ENCODE results near the gene PGLYRP2. TPM values are rescaled to one million over a fixed set of nuclear protein-coding genes. Genes with fewer than 3 reads are reported as not detected.
"Not testable (repeated sequence)": the region's sequence is repeated elsewhere in the genome, so short reads cannot be mapped to it uniquely, and the experiment has no call there.

PGLYRP2 gene
- total RNA-seq, 1 donor from 2014 or later = 1.1 TPM

DNA sequence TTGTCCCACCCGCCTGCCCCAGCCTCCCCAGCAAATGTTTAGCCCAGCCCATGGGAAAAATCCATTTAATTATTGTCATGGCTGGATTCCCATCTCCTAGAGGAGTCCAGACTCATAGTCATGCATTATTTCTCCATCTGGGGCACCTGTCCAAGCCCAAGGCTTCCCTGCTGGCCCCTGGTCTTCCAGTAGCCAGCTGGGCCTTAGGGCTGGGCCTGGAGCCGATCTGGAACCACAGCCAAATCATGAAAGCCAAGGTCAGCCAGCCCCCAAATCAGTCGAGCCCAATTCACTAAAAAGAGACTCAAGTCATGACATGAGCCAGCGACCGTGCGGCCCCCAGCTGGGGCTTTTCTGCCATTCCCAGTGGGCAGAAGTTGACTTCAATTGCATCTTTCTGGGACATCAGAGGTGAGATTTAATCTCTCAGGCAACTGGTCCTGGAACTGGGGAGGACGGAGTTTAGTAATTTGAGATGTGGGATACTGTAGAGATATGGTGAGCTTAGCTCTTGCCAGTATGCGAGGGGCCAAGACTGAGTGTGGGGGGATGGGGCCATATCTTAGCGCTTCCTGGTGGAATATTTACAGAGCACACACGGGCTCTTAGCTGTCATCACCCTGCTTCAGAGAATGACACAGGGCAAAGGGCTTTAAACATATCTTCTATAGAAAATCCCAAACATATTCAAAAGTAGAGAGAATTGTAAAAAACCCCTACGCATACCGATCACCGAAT is 9.4 kb upstream of the PGLYRP2 start:
- no peak for DNase-seq

GRCh38 chr19:15487038-15487437 is 7.7 kb upstream of the PGLYRP2 start:
- DNase-seq = no peak

DNA sequence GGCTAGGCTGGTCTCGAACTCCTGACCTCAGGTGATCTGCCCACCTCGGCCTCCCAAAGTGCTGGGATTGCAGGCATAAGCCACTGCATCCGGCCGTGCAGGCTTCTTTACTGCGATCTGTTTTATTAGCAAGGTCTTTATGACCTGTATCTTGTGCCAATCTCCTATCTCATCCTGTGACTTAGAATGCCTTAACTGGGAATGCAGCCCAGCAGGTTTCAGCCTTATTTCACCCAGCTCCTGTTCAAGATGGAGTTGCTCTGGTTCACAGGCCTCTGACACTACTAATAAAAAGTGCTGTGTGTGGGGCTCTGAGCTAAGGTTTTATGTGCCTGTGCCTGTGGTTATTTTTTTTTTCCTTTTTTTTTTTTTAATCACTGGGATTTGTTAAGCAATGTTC is 6.5 kb upstream of the PGLYRP2 start:
- DNase-seq = not testable (repeated sequence)

- DNase-seq = not testable (repeated sequence)
These were observed 1.7 kb upstream of the PGLYRP2 start for GRCh38 chr19:15480996-15481395.

DNA sequence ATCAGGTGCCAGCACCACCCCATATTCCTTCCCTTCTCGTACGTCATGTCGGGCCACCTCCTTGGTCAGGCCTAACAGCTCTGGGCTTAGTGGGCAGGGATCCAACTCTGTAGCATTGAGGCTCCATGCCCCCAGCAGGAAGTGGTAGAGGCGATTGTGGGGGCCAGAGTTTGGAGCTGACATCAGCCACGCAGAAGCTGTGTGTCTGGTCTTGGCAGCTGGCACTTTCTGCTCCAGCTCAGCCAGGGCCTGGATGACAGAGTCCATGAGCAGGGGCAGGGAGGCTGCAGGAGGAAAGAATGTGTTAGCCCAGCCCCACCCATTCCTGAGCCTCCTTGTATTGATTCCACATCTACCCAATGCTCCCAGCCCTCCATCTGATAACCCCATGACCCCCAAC is 3.0 kb downstream of the PGLYRP2 start:
- no peak for DNase-seq

- no peak for DNase-seq
These were observed 3.7 kb downstream of the PGLYRP2 start for GRCh38 chr19:15475611-15476010.

DNA sequence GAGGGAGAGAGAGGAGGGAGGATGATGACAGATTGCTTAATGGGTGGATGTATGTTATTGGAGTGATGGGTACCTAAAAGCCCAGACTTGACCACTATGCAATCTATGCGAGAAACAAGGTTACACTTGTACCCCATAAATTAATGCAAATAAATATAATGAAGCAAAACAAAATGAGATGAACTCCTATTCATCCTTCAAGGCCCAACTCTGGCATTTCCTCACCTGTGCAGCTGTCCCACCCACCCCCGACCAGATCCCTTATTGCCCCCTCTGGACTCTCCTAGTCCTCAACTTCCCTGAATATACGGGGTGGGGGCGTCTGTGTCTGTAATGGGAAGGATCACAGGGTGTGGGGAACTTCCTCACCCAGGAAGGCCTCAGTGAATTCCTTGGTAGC is 4.1 kb downstream of the PGLYRP2 start:
- no peak for DNase-seq

- DNase-seq = not testable (repeated sequence)
These were observed 5.5 kb downstream of the PGLYRP2 start for GRCh38 chr19:15473821-15474220.

DNA sequence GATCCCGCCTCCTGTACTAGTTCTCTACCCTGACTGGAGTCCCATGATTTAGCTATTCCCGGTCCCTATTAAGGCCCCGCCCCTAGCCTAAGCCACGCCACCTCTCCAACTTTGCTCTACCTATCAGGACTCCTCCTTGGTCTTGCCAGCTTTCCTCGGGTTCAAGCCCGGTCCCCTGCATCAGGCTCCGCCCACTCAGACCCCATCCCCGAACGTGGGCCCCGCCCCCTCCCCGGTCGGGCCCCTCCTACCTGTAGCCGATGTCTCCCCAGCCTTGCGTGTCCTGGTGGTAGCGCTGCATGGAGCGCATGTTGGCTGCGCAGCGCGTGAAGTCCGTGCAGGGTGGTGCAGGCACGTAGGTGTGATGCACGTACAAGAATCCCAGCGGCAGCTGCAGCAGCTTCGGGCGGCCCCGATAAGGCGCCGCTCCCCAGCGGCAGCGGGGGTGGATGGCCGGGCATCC is 7.6 kb downstream of the PGLYRP2 start:
- DNase-seq = no peak

DNA sequence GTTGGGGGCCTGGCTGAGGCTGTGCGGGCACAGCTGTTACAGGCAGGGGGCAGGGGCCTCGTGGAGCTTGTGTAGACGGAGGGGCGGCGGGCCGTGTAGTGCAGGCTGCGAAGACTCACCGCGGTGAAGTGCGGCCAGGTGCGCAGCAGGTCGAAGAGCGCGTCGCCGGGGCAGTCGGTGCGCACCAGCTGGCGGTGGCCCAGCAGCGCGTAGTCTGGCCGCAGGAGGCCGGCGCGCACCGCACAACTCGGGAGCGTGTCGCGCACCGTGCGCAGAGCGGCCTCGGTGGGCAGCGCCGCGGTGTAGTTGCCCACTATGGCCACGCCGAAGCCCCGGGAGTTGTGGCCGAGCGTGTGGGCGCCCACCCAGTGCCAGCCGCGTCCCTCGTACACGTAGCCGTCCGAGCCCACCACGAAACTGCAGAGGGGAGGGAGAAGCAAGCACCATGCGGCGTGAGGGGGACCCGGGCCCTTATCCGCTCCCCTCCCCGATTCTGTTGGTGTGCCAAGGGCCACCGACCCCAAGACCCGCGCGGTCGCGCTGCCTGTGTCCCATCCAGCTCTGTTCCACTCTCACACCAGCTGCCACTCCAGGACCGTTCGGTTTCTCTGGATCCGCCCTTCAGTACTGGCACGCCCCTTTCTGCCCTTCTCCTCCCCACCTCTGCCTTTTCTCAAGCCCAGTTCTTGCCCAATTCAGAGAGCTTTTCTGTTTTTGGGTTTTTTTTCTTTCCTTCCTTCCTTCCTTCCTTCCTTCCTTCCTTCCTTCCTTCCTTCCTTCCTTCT is 9.6 kb downstream of the PGLYRP2 start:
- DNase-seq = no peak

- no peak for DNase-seq
These were observed 10.4 kb downstream of the PGLYRP2 start for GRCh38 chr19:15468675-15469512.

- DNase-seq = no peak
These were observed 11.5 kb downstream of the PGLYRP2 start for GRCh38 chr19:15467734-15468214.

GRCh38 chr19:15466851-15467733 is 12.2 kb downstream of the PGLYRP2 start:
- DNase-seq = no peak

- DNase-seq = no peak
These were observed 14.6 kb downstream of the PGLYRP2 start, which contains the start of gene RASAL3 for GRCh38 chr19:15464394-15465385. RASAL3 (minus strand) TSS chr19:15464544; CDS start chr19:15464358, 186 bp downstream.

GRCh38 chr19:15463861-15464371 is 15.4 kb downstream of the PGLYRP2 start:
- no peak for DNase-seq

DNA sequence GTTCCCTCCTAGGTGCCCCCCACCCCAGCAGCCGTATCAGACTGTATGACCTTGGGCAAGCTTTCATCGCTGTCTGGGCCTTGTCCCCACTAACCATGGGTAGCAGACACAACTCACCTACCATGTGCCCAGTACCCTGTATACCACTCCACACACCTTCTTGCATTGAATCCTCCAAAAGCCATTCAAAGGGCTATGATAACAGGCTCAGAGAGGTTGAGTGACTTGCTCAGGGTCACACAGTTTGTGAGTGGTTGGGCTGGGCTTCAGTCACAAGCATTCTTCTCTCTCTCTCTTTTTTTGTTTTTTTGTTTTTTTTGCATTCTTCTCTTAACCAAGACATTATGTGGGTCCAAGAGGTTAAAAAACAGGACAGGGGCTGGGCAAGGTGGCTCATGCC is 17.6 kb downstream of the PGLYRP2 start:
- no peak for DNase-seq

DNA sequence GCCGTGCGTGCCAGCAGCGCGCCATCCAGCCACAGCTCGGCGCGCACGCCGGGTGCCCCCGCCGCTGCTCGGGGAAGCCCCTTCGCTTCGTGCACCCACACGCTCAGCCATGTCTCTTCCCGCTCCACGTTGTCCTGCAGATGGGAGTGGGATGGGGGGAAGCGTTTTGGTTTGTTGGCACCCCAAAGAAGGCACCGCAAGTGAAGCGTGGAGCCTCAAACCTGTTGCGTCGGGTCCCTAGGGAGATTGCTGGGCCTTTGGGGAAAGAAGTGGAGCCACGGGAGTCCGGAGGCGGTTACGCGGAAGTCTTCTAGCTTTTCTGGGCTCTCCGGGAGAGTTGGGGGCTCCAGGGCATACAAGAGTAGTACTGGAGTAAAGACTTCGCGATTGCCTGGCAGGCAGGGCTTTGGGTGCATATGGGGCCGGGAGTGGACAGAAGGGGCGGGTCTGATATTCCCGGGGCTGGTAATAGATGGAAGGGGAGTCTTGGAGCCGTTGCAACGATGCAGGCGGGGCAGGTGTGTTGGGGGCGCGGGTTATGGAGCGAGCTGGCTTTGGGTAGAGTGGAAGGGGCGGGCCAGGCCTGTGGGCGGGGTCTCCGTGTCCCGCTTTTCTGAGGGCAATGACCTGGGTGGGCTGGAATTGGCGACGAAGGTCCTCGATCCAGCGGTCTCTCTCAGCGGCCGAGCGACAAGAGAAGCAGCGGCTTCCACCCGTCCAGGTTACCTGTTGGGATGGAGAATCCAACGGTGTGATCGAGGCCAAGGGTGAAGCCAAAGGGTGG is 21.4 kb downstream of the PGLYRP2 start:
- no peak for DNase-seq

GRCh38 chr19:15456871-15457700 is 22.2 kb downstream of the PGLYRP2 start:
- DNase-seq = no peak

Measured in skin of body (tissue), 2 donors.